Measurements from ENCODE around the gene PCSK6.

- TF ChIP-seq, protein P1, sequence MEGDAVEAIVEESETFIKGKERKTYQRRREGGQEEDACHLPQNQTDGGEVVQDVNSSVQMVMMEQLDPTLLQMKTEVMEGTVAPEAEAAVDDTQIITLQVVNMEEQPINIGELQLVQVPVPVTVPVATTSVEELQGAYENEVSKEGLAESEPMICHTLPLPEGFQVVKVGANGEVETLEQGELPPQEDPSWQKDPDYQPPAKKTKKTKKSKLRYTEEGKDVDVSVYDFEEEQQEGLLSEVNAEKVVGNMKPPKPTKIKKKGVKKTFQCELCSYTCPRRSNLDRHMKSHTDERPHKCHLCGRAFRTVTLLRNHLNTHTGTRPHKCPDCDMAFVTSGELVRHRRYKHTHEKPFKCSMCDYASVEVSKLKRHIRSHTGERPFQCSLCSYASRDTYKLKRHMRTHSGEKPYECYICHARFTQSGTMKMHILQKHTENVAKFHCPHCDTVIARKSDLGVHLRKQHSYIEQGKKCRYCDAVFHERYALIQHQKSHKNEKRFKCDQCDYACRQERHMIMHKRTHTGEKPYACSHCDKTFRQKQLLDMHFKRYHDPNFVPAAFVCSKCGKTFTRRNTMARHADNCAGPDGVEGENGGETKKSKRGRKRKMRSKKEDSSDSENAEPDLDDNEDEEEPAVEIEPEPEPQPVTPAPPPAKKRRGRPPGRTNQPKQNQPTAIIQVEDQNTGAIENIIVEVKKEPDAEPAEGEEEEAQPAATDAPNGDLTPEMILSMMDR (IDR thresholded peaks at IDR 0.05; ENCODE audit: low read length), result no peak
- TF ChIP-seq EZH2 (optimal IDR thresholded peaks at IDR 0.05; ENCODE audit: low read depth, low read length) (no peak), EZH2phosphoT487 (IDR thresholded peaks at IDR 0.05; ENCODE audit: low read length) (no peak)
Measured at GRCh38 chr15:101310508-101310907, 179.0 kb downstream of the PCSK6 start.

Data from MM.1S (cell line).